NCI-H446 (cell line): ENCODE data around the gene ULK1.
"Not testable (repeated sequence)": the region's sequence is repeated elsewhere in the genome, so short reads cannot be mapped to it uniquely, and the experiment has no call there.

Experiments used
- DNase-seq, 2 experiments: peaks; one replicate each; lab custom pipeline; 2025; lab: John Stamatoyannopoulos, UW

The ULK1 gene

DNA sequence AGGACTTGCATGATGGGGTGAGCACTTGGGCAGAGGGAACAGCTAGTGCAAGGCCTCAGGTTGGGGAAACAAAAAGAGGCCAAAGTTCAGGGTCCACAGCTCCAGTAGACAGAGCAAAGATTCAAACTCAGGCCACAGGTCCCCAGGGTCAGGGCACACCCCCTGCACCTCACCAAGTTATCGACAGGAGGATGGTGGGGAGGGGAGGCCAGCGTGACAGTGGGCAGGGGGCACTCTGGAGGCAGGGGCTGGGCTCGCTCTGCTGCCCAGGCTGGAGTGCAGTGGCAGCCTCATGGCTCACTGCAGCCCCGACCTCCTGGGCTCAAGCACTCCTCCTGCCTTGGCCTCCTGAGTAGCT, 32.4 kb upstream of the ULK1 start:
- no peak for DNase-seq

DNA sequence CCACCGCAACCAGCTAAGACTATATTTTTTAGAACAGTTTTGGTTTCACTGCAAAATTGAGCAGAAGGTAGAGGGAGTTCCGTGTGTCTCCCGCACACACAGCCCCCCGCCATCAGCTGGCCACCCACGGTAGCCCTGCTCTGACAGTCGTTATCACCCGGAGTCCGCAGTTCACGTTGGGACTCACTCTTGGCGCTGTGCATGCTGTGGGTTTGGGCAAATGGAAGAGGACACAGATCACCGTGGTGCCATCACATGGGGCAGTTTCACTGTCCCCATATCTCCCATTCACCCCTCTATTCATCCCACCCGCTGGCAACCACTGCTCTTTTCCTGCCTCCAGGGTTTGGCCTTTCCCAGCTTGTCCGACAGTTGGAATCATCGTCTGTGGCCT, 31.8 kb upstream of the ULK1 start:
- DNase-seq: no peak

DNA sequence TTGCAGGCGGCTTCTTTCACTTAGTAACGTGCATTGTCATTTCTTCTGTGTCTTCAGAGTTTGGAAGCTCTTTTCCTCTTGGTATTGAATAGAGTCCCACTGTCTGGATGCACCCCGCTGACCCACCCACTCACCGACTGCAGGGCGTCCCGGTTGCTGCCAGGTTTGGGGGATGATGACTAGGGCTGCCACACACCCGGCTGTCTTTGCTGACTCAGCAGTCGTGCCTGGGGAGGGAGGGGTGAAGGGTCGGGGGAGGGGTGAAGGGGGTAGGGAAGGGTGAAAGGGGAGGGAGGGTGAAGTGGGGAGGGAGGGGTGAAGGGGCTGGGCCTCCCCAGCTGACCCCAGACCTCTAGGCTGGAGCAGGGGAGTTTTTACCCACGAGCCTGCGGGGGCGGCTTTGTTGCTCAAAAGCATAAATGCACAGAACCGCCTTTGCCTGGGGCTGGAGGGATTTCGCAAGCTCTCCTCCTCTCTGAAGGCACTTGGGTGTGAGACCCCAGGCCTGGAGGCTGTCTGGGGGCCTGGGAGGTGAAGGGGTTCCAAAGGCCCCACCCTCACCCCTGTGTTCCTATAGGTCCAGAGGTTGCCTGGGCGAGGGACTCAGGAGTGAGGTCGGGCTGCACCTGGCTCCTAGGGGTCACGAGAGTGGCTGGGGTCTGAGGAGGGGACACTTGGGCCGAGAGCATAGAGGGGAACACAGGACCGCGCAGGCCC, 31.3 kb upstream of the ULK1 start:
- no peak for DNase-seq

DNA sequence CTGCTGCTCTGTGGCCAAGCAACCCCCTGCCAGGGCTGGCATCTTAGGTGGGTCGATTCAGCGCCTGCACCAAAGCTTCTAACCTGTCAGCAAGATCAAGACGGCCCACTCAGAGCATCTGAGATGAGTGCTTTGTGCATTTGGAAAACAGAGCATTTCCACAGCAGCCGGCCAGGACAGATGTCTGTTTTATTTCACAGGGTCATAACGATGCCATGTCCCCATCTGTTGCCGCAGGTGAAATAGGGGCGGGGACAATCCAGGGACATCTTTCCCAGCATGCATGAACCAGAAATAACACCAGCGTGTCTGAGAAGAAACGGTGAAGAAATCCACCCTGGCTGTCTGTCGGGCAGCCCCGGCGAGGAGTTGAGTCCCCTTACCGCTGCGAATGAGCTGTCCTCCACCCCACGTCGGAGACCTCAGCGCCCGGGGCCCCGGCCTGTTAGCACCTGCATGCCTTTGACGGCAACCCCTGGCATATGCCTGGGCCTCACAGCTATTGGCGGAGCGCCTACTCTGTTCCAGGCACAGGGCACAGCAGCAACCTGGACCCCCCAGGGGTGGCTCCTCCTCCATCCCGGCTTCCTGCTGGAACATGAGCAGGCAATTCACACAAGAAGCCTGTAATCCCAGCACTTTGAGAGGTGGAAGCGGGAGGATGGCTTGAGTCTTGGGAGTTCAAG, 30.6 kb upstream of the ULK1 start:
- DNase-seq: no peak

DNA sequence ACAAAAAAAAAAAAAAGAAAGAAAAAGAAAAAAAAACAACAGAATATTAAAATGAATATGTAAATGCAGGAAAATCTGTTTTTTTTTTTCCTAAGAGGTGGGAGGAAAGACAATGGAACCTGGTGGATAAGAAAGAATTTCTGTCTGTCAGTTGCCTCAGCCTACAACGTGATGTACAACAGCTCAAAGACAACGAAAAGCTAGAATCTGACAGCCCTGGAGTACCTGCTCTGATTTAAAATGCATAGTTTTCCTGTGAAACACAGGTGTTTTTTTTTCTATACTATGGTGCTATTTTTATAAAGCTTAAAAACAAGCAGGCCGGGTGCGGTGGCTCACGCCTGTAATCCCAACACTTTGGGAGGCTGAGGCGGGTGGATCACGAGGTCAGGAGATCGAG, 30.0 kb upstream of the ULK1 start:
- no peak for DNase-seq

DNA sequence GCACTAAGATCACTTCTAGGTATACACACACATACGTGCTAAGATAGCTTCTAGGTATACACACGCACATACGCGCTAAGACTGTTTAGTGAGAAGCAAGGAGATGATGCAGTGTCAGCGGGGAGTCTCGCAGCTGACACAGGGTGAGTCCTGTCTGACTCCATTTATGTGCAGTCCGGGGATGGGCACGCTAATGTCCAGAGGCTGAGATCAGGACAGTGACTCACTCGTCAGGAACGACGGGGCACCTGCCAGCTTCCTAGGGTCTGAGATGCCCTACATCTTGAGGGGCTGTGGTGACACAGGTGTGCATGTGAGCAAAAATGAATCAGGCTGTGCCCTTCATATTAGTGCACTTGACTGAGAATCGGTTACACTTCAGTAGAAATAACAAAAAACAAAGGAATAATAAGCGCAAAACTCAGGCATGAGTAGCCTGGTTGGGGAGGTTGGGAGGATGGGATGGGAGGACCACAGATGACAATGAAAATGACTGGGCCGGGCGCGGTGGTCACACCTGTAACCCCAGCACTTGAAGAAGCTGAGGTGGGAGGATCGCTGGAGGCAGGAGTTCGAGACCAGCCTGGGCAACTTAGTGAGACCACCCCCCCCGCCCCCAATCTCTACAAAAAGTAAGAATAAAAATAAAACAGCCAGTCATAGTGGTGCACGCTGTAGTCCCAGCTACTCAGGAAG, 29.1 kb upstream of the ULK1 start:
- no peak for DNase-seq

DNA sequence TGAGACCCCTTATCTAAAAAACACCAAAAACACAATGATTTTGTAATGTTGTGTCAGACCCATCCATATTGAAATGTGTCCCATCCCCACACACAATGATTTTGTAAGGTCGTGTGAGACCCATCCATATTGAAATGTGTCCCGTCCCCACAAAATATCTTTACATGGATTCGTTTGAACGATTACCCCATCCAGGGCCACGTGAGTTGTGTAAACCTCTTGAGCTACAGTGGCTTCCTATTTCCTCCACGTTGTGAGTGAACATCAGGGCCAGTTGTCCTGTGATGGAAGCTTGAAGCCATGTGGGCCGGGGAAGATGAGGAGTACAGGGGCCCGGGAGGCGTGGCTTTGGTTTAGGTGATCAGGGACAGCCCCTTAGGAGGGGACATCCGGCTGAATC, 27.0 kb upstream of the ULK1 start:
- no peak for DNase-seq

DNA sequence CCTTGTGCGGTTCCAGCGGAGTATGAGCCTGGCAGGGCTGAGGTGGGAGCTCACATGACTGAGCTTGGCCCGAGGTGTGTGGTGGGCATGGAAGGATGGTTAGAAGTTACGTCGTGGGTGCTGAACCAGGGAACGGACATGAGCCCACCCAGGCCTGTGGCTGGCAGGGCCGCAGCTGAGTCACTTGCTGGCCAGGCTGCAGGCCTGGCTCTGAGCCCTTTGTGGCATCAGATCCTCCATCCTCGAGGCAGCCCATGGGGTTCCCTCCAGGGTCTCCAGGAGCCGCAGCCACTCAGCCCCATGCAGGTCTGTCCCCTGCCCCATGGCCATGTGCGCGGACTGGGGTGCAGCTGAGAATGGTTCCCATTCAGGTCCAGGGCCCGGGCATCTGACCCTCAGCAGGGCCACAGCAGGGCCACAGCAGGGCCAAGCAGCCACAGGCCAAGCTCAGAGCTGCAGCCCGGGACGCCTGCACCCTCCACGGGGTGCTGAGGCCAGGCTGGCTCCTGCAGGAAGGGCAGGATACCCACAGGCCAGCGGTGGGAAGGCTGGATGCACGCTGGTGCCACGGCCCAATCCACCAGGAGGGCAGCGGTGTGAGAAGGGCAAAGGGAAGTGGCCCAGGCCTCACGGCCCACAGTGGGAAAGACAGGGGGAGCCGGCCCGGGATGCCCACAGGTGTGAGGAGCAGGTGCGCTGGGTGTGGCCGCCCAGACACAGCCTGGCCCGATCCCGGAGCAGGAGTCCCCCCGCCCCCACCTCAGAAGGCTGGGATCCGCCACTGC, 26.3 kb upstream of the ULK1 start:
- no peak for DNase-seq

DNA sequence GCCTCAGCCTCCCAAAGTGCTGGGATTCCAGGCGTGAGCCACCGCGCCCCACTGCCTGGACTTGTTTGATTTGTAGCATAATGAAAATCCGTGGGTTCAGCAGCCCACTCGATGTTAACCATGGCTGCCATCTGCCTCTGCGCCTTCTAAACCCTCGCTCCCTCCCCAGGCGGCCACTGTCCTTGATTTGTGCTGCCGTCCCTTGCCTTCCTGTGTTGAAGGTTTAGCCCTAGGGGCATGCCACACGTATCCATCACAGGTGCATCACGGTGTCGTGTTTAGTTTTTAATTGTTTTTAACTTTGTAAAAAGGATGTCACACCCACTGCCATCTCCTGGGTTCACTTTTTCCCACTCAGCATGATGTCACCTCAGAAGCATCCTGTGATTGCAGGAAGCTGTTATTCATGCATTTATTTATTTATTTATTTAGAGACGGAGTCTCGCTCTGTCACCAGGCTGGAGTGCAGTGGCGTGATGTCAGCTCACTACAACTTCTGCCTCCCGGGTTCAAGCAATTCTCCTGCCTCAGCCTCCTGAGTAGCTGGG, 24.5 kb upstream of the ULK1 start:
- no peak for DNase-seq

DNA sequence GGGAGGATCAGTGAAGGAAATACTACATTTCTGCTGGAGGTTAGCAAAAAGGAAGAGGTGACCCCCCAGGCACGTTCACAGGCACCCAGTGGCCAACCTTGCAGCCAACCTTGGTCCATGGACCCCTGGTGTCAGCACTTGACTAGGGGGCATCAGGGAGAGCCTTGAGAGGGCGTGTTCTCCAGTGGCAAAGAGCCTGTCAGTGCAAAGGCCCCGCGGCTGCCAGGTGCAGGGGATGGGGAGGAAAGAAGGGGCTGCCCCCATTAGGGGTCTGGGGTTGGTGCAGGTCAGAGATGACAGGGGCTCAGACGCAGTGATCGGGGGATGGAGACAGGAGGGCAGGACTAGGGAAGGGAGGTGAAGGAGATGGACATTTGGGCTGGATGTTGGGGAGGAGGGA, 22.7 kb upstream of the ULK1 start:
- no peak for DNase-seq

DNA sequence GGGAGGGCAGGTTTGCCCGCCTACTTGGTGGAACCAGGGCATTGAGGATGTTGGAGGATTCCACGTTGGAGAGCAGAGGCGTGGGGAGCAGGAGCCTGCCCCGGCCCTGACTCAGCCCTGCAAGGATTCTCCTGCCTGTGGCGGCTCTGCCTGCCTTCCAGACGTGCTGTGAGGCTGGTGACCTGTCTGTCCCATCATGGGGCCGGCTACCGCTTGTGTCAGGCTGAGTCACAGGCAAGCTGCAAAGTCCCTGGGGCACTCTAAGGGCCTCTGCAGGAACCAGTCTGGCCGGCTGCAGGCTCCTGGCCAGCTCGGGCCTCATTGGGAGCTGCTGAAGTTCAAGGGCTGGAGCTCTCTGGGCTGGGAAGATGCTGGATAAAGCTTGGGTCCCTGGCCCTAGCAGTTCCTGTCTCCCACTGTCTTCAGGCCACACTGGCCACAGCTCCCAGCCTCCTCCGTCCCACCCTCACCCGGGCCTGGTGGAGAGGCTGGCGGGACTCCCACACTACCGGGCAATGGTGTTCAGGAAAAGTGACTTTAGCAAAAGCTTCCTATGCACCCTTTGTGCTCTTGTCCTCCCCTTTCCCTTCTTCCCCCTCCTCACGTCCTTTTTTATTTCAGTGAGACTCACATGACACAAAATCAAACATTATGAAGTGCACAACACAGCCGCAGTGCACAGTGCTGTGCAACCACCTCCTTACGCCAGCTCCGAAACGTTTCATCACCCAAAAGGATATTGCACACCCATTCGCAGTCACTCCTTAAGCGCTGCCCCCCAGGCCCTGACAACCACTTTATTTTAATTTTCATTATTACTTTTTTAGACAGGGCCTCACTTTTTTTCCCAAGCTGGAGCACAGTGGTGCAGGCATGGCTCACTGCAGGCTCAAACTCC, 22.0 kb upstream of the ULK1 start:
- DNase-seq: no peak

DNA sequence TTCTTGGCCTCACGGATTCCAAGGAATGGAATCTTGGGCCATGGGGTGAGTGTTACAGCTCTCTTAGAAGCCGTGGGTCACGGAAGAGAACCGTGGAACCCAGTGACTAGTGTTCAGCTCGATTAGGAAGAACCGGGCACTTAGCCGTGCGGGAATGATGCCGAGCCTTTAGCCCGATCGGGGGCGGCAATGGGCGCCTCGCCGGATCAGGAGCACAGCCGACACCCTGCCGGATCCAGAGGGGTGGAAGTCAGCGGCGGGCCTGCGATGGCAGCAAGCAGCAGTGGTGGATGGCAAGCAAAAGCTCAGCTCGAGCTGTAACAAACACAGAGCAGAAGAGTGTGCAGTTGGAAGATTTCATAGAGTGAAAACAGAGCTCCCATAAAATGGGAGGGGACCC, 21.1 kb upstream of the ULK1 start:
- no peak for DNase-seq

DNA sequence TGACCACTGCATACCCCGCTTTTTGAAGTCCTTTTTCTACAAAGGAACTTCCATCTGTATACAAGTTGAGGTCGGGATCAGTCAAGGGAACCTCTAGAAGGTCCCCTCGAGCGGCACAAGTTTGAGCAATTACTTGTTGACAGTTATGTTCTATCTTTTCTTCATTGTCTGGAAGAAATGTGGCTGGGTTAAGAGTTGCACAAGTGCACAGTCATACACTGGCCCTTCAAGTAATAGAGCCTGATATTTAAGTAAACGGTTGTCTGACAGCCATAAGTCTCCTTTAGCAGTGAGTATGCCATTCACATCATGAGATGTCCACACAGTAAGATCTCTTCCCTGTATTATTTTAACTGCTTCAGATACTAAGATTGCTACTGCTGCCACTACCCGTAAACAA, 19.4 kb upstream of the ULK1 start:
- not testable (repeated sequence) for DNase-seq

DNA sequence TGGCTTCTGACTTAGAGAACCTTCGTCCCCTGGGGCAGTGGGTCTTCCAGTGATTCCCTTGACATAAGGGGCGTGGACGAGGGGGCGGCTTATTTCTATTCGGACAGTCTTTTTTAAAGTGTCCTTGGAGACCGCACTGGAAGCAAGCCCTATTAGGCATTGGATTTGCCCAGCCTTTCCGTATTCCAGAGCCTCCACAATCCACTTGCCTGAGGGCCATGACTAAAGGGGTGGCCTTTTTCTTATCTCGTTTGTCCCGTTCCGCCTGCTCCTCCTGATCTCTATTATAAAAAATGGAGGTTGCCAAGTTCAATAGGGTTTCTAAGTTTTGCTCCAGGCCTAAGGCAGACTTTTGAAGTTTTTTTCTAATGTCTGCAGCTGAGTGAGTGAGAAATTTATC, 17.2 kb upstream of the ULK1 start:
- not testable (repeated sequence) for DNase-seq

DNA sequence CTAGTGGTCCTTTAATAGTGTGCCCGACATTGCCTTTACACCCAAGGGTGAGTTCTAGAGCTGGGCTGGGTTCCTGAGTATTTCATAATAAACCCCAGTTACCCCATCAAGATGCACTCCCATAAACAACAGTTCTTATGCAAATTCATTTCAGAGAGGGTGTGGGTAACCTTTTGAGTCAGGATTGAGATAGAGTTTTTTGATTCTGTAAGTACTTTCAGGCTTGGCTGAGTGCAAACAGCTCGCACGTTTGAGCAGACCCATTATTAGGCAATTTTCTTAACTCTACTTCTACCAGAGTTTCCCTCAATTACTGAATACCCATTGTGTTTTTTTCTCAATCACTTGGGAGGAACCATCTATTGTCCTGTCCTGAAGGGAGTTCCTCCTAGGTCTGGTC, 16.0 kb upstream of the ULK1 start:
- DNase-seq: not testable (repeated sequence)

DNA sequence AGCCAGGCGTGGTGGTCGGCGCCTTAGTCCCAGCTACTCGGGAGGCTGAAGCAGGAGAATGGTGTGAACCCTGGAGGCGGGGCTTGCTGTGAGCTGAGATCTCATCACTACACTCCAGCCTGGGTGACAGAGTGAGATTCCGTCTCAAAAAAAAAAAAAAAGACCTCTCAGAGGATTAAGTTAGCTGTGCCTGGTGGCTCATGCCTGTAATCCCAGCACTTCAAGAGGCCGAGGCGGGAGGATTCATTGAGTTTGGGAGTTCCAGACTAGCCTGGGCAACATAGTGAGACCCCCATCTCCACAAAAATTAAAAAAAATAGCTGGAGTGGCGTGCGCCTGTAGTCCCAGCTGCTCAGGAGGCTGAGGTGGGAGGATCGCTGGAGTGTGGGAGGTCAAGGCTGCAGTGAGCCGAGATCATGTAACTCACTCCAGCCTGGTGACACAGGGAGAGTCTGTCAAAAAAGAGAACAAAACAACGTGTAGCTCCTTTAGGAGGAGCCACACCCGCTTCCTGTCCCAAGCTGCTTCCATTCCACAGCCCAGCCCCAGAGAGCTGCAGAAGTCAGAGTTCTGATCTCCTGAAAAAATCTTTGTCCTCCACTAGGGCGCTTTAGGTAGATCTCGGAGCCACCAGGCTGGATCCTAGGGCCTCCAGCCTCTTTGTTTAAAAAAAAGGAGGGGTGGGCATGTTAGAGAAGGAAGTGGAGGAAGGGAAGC, 11.5 kb upstream of the ULK1 start:
- DNase-seq: no peak

DNA sequence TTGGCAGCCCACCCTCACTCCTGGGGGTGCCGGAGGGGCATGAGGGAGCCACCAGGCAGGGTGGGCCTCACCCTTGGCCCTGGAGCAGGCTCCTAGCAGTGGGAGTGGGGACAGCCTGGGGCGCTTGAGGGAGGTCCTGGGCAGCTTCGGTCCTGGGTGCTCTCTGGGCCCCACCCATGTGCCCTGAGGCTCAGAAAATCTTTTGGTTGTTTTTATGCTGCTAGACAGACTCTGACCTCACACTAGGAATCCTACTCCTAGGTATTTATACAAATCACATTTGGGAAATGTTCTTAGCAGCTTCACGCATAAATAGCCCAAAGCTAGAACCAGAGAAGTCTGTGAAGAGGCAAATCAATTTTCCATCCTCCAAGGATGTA, 10.9 kb upstream of the ULK1 start:
- DNase-seq: no peak

DNA sequence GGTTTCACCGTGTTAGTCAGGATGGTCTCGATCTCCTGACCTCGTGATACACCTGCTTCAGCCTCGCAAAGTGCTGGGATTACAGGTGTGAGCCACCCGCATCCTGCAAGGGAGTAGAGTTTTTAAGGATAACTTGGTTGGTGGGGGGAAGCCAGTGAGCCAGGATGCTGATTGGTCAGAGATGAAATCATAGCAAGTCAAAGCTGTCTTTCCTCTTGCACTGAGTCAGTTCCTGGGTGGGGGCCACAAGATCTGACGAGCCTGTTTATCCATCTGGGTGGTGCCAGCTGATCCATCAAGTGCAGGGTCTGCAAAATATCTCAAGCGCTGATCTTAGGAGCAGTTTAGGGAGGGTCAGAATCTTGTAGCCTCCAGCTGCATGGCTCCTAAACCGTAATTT, 9.3 kb upstream of the ULK1 start:
- not testable (repeated sequence) for DNase-seq

DNA sequence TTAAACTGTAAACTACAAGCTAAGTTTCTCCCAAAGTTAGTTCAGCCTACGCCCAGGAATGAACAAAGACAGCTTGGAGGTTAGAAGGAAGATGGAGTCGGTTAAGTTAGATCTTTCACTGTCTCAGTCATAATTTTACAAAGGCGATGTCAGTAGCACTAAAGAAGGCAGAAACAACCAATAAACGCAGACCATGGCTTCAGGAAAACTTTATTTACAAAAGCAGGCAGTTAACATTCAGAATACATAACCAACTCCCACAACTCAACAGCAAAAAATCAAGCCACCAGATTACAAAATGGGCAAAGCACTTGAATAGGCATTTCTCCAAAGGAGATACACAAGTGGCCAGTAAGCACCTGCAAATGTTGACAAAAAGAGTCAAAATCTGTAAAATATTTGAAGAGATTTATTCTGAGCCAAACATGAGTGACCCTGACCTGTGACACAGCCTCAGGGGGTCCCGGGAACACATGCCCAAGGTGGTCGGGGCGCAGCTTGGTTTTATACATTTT, 8.8 kb upstream of the ULK1 start:
- no peak for DNase-seq

DNA sequence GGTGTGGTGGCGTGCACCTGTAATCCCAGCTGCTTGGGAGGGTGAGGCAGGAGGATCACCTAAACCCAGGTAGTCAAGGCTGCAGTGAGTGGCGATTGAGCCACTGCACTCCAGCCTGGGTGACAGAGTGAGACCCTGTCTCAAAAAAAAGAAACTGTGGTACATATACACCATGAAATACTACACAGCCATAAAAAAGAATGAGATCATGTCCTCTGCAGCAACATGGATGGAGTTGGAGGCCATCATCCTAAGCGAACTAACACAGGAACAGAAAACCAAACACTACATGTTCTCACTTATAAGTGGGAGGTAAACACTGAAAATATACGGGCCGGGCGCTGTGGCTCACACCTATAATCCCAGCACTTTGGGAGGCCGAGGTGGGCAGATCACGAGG, 2.7 kb upstream of the ULK1 start:
- DNase-seq: not testable (repeated sequence)
